H1 (cell line): ENCODE measurements around the gene STK39.

Experiments used
- TBP ChIP-seq: IDR thresholded peaks from 2 replicates; pipeline ENCODE4 v1.6.1; 2011; ENCODE audit warnings: low read depth, low read length, improper control_type of control experiment
- USF2 ChIP-seq: IDR thresholded peaks from 2 replicates; pipeline ENCODE4 v1.6.1; 2011; ENCODE audit warnings: low read length, improper control_type of control experiment

GRCh38 chr2:167932123-167932693 lies 315.2 kb downstream of the STK39 start:
- no peak for TF ChIP-seq TBP
- TF ChIP-seq USF2: no peak
